NCI-H748 (cell line): Measurements from ENCODE around the gene ABCA4.
"Not testable (repeated sequence)": the region's sequence is repeated elsewhere in the genome, so short reads cannot be mapped to it uniquely, and the experiment has no call there.

Experiments
- DNase-seq: peaks from one replicate; lab custom pipeline; 2025; ENCODE audit not compliant: unreplicated experiment; lab: John Stamatoyannopoulos, UW

The ABCA4 gene

GRCh38 chr1:94120991-94121390 is at the start of gene ABCA4:
TSS of gene ABCA4 (minus strand) at chr1:94121148. CDS start at chr1:94121045, 103 bp downstream.
- no peak for DNase-seq

GRCh38 chr1:94169126-94169525 is 48.2 kb upstream of the ABCA4 start:
- DNase-seq = no peak

- no peak for DNase-seq
Observed at GRCh38 chr1:94165843-94166242, 44.9 kb upstream of the ABCA4 start.

GRCh38 chr1:94164885-94165284 is 43.9 kb upstream of the ABCA4 start:
- DNase-seq = not testable (repeated sequence)

GRCh38 chr1:94164121-94164520 is 43.2 kb upstream of the ABCA4 start:
- not testable (repeated sequence) for DNase-seq

- DNase-seq = not testable (repeated sequence)
Observed at GRCh38 chr1:94163249-94163648, 42.3 kb upstream of the ABCA4 start.

GRCh38 chr1:94160811-94161210 is 39.9 kb upstream of the ABCA4 start:
- no peak for DNase-seq

- DNase-seq = no peak
Observed at GRCh38 chr1:94156096-94156625, 35.2 kb upstream of the ABCA4 start.

- DNase-seq = no peak
Observed at GRCh38 chr1:94154989-94155388, 34.0 kb upstream of the ABCA4 start.

- DNase-seq = no peak
Observed at GRCh38 chr1:94153133-94153532, 32.2 kb upstream of the ABCA4 start.

- DNase-seq = not testable (repeated sequence)
Observed at GRCh38 chr1:94149166-94149565, 28.2 kb upstream of the ABCA4 start.

GRCh38 chr1:94146273-94146672 is 25.3 kb upstream of the ABCA4 start:
- DNase-seq = no peak

- no peak for DNase-seq
Observed at GRCh38 chr1:94144836-94145235, 23.9 kb upstream of the ABCA4 start.

GRCh38 chr1:94143809-94144176 is 22.8 kb upstream of the ABCA4 start:
- DNase-seq = peak; percentile 79

- no peak for DNase-seq
Observed at GRCh38 chr1:94143173-94143808, 22.3 kb upstream of the ABCA4 start.

- DNase-seq = no peak
Observed at GRCh38 chr1:94142583-94142982, 21.6 kb upstream of the ABCA4 start.

- DNase-seq = no peak
Observed at GRCh38 chr1:94142022-94142421, 21.1 kb upstream of the ABCA4 start.

- no peak for DNase-seq
Observed at GRCh38 chr1:94132111-94132510, 11.2 kb upstream of the ABCA4 start.

GRCh38 chr1:94130851-94131595 is 10.1 kb upstream of the ABCA4 start:
- DNase-seq = no peak

- DNase-seq = no peak
Observed at GRCh38 chr1:94126651-94127050, 5.7 kb upstream of the ABCA4 start.

GRCh38 chr1:94125551-94126514 is 4.9 kb upstream of the ABCA4 start:
- DNase-seq = no peak
